Measurements from ENCODE around the gene SMIM43. TPM values are rescaled to one million over a fixed set of nuclear protein-coding genes. Genes with fewer than 3 reads are reported as not detected.

The SMIM43 gene
- total and polyA plus RNA-seq, 12 donors: 0.09 to 1.3 (median 0.15) TPM; not detected in 9

- Histone ChIP-seq H3K4me3 (no peak overlapping the region), H3K27me3 (peaks cover 0 to 10% (median 0%) of the 10 kb centered on the region in 7 donors), H3K27ac (peak overlapping the region in 2 of 10 donors; percentile 22 to 59), H3K9me3 (peaks cover 0 to 15% (median 0%) of the 10 kb centered on the region in 11 donors), H3K36me3 (no peaks in the 10 kb centered on the region), H3K4me1 (peaks cover 0 to 9% (median 0%) of the 10 kb centered on the region in 9 donors)
- intact Hi-C loops (cut with DNase I): no loop called here
- DNase-seq: no peak
- WGBS, 2 donors: 52 to 96% methylated on average over 1 of the region's 1 CpG
- ATAC-seq: no peak
- TF ChIP-seq CTCF (IDR thresholded peaks at IDR 0.05): no peak
Measured at GRCh38 chr4:121784401-121784800, 19.4 kb upstream of the SMIM43 start.

- peaks cover 0 to 10% (median 0%) of the 10 kb centered on the region in 7 donors for H3K27me3 ChIP-seq
- peaks cover 0 to 15% (median 0%) of the 10 kb centered on the region in 9 donors for H3K4me1 ChIP-seq
- H3K4me3 ChIP-seq: no peak overlapping the region
- no peak for DNase-seq
- WGBS, 2 donors: 63 to 73% methylated on average over 1 of the region's 1 CpG
- peaks cover 0 to 15% (median 0%) of the 10 kb centered on the region in 11 donors for H3K9me3 ChIP-seq
- no peak overlapping the region for H3K27ac ChIP-seq
- intact Hi-C loops (cut with DNase I): no loop called here
- TF ChIP-seq CTCF (IDR thresholded peaks at IDR 0.05): no peak
- no peak for ATAC-seq
- H3K36me3 ChIP-seq: no peaks in the 10 kb centered on the region
Measured at GRCh38 chr4:121783210-121783609, 18.2 kb upstream of the SMIM43 start.

- Histone ChIP-seq H3K4me3 (no peak overlapping the region), H3K27ac (no peak overlapping the region), H3K36me3 (no peaks in the 10 kb centered on the region), H3K4me1 (peaks cover 0 to 9% (median 0%) of the 10 kb centered on the region in 9 donors), H3K27me3 (peaks cover 0 to 4% (median 0%) of the 10 kb centered on the region in 7 donors), H3K9me3 (peaks cover 0 to 9% (median 0%) of the 10 kb centered on the region in 11 donors)
- 24 to 41% methylated on average over 8 of the region's 8 CpGs for WGBS, 2 donors
- no peak for TF ChIP-seq CTCF (IDR thresholded peaks at IDR 0.05)
- intact Hi-C loops (cut with DNase I): no loop called here
- DNase-seq (no peak), ATAC-seq (peak in 5 of 8 donors; percentile 34 to 74 (median 73))
Measured at GRCh38 chr4:121778991-121779628, 14.1 kb upstream of the SMIM43 start.

- Histone ChIP-seq H3K36me3 (no peaks in the 10 kb centered on the region), H3K4me3 (no peak overlapping the region), H3K27ac (no peak overlapping the region), H3K9me3 (no peaks in the 10 kb centered on the region), H3K4me1 (peaks cover 0 to 9% (median 0%) of the 10 kb centered on the region in 9 donors), H3K27me3 (peaks cover 0 to 4% (median 0%) of the 10 kb centered on the region in 7 donors)
- 33 to 38% methylated on average over 3 of the region's 3 CpGs for WGBS, 2 donors
- no peak for ATAC-seq
- intact Hi-C loops (cut with DNase I): no loop called here
- no peak for DNase-seq
- no peak for TF ChIP-seq CTCF (IDR thresholded peaks at IDR 0.05)
Measured at GRCh38 chr4:121777625-121778024, 12.7 kb upstream of the SMIM43 start.
